ENCODE measurements around the gene CST11. TPM values are rescaled to one million over a fixed set of nuclear protein-coding genes. Genes with fewer than 3 reads are reported as not detected.

CST11 gene
- polyA plus RNA-seq, 2 of the 4 experiments (the other 2 are of a cell fraction): not detected

DNA sequence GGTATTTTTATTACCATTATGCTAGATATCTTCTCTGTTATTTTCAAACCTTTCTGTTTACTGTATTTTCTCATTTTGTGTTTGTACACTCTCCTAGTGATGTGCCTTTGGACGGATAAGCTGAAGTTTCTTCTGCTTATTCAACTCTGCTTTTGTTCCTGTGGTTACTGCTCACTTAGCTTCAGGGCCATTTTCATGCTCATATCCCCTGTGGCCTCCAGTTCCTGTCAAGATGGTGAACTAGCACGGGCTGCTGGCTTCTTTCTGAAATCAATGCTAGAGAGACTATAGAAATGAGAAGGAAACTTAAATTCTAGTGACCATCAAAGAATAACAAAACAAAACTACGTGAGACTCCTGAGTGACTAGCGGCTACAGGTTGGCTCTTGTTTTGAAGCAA is 31.4 kb upstream of the CST11 start:
- Histone ChIP-seq H3K27ac (no peak overlapping the region), H3K4me3 (no peak overlapping the region), H3K4me1 (no peaks in the 10 kb centered on the region), H3K9me3 (no peaks in the 10 kb centered on the region), H3K4me2 (no peak overlapping the region)
- ATAC-seq (no peak), FAIRE-seq (no peak), DNase-seq (ENCODE audit: low read depth in 1 of 2, low spot score in 1 of 2) (no peak)
- ChIA-PET POLR2A (no interaction called here), CTCF (no interaction called here)
- TF ChIP-seq PHF8 (IDR thresholded peaks at IDR 0.05; ENCODE audit: borderline replicate concordance, low read depth): no peak
- TF ChIP-seq KDM5A (IDR thresholded peaks at IDR 0.05): no peak
- TF ChIP-seq, protein P1, sequence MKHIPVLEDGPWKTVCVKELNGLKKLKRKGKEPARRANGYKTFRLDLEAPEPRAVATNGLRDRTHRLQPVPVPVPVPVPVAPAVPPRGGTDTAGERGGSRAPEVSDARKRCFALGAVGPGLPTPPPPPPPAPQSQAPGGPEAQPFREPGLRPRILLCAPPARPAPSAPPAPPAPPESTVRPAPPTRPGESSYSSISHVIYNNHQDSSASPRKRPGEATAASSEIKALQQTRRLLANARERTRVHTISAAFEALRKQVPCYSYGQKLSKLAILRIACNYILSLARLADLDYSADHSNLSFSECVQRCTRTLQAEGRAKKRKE (CRISPR knock-in tag; IDR thresholded peaks at IDR 0.05; ENCODE audit: low read depth): no peak
- TF ChIP-seq CEBPB (IDR thresholded peaks at IDR 0.05): no peak
- no peak for TF ChIP-seq KDM1A (IDR thresholded peaks at IDR 0.05; ENCODE audit: low read depth)
- TF ChIP-seq TFCP2L1 (CRISPR knock-in tag; IDR thresholded peaks at IDR 0.05): no peak
- TF ChIP-seq, protein P2, sequence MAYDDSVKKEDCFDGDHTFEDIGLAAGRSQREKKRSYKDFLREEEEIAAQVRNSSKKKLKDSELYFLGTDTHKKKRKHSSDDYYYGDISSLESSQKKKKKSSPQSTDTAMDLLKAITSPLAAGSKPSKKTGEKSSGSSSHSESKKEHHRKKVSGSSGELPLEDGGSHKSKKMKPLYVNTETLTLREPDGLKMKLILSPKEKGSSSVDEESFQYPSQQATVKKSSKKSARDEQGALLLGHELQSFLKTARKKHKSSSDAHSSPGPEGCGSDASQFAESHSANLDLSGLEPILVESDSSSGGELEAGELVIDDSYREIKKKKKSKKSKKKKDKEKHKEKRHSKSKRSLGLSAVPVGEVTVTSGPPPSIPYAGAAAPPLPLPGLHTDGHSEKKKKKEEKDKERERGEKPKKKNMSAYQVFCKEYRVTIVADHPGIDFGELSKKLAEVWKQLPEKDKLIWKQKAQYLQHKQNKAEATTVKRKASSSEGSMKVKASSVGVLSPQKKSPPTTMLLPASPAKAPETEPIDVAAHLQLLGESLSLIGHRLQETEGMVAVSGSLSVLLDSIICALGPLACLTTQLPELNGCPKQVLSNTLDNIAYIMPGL (CRISPR knock-in tag; IDR thresholded peaks at IDR 0.05; ENCODE audit: borderline replicate concordance): no peak
- no peak for TF ChIP-seq HDAC2 (IDR thresholded peaks at IDR 0.05)
- TF ChIP-seq, protein P3, sequence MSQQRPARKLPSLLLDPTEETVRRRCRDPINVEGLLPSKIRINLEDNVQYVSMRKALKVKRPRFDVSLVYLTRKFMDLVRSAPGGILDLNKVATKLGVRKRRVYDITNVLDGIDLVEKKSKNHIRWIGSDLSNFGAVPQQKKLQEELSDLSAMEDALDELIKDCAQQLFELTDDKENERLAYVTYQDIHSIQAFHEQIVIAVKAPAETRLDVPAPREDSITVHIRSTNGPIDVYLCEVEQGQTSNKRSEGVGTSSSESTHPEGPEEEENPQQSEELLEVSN (IDR thresholded peaks at IDR 0.05; ENCODE audit: borderline replicate concordance, low read depth): no peak
- TF ChIP-seq ESRRA (IDR thresholded peaks at IDR 0.05; ENCODE audit: borderline replicate concordance, low read length): no peak
- TF ChIP-seq, protein P4, sequence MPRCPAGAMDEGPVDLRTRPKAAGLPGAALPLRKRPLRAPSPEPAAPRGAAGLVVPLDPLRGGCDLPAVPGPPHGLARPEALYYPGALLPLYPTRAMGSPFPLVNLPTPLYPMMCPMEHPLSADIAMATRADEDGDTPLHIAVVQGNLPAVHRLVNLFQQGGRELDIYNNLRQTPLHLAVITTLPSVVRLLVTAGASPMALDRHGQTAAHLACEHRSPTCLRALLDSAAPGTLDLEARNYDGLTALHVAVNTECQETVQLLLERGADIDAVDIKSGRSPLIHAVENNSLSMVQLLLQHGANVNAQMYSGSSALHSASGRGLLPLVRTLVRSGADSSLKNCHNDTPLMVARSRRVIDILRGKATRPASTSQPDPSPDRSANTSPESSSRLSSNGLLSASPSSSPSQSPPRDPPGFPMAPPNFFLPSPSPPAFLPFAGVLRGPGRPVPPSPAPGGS (IDR thresholded peaks at IDR 0.05): no peak
- no peak for TF ChIP-seq ZSCAN20 (CRISPR knock-in tag; IDR thresholded peaks at IDR 0.05)
- TF ChIP-seq CBX8 (IDR thresholded peaks at IDR 0.05): no peak
- TF ChIP-seq RAD21 (conservative IDR thresholded peaks at IDR 0.05 in 1 of 2, IDR thresholded peaks at IDR 0.05 in 1 of 2): no peak
- TF ChIP-seq SREBF2 (IDR thresholded peaks at IDR 0.05): no peak
- TF ChIP-seq HEYL (CRISPR knock-in tag; IDR thresholded peaks at IDR 0.05): no peak
- no peak for TF ChIP-seq POLR2A (IDR thresholded peaks at IDR 0.05; ENCODE audit: low read length)
- 27% methylated on average over 4 of the region's 4 CpGs for WGBS (ENCODE audit: missing lambda C conversion rate)

DNA sequence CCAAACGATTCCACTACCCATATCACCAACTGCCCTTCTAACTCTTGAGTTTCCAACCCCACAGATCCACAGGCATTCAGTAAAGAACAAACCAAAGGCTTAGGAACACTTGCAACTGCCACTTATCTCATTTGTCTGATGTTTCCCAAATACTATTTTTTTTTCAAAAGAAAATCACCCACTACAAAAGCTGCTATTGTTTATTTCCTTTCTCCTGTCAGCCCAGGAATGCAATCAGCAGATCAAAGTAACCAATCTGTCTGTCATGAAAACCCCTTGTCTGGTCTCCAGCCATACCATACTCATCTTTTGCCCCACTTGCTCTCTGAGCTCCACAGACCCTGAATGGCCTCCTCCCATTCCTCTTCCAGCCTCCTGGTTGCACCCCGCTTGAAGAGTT is 29.5 kb upstream of the CST11 start:
- no peak for ATAC-seq
- ChIA-PET POLR2A (no interaction called here), CTCF (no interaction called here)
- DNase-seq (ENCODE audit: low read depth in 1 of 2, low spot score in 1 of 2): no peak
- Histone ChIP-seq H3K9me3 (no peaks in the 10 kb centered on the region), H3K27ac (no peak overlapping the region), H3K4me3 (no peak overlapping the region), H3K4me1 (no peaks in the 10 kb centered on the region), H3K4me2 (no peak overlapping the region)
- TF ChIP-seq SMC3 (IDR thresholded peaks at IDR 0.05): no peak
- no peak for TF ChIP-seq ESRRA (IDR thresholded peaks at IDR 0.05; ENCODE audit: borderline replicate concordance, low read length)
- TF ChIP-seq, protein P5, sequence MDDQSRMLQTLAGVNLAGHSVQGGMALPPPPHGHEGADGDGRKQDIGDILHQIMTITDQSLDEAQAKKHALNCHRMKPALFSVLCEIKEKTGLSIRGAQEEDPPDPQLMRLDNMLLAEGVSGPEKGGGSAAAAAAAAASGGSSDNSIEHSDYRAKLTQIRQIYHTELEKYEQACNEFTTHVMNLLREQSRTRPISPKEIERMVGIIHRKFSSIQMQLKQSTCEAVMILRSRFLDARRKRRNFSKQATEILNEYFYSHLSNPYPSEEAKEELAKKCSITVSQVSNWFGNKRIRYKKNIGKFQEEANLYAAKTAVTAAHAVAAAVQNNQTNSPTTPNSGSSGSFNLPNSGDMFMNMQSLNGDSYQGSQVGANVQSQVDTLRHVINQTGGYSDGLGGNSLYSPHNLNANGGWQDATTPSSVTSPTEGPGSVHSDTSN (IDR thresholded peaks at IDR 0.05): no peak
- TF ChIP-seq HOXB13 (CRISPR knock-in tag; IDR thresholded peaks at IDR 0.05; ENCODE audit: low read depth): no peak
- TF ChIP-seq JUNB (IDR thresholded peaks at IDR 0.05): no peak
- no peak for TF ChIP-seq RAD21 (conservative IDR thresholded peaks at IDR 0.05 in 1 of 2, IDR thresholded peaks at IDR 0.05 in 1 of 2)
- no peak for TF ChIP-seq NPAS2 (CRISPR knock-in tag; IDR thresholded peaks at IDR 0.05; ENCODE audit: borderline replicate concordance)
- TF ChIP-seq ZNF302 (CRISPR knock-in tag; IDR thresholded peaks at IDR 0.05): no peak
- TF ChIP-seq RARB (CRISPR knock-in tag; IDR thresholded peaks at IDR 0.05): no peak
- no peak for TF ChIP-seq ZFP36 (IDR thresholded peaks at IDR 0.05; ENCODE audit: borderline replicate concordance, partially characterized antibody)
- TF ChIP-seq, protein P6, sequence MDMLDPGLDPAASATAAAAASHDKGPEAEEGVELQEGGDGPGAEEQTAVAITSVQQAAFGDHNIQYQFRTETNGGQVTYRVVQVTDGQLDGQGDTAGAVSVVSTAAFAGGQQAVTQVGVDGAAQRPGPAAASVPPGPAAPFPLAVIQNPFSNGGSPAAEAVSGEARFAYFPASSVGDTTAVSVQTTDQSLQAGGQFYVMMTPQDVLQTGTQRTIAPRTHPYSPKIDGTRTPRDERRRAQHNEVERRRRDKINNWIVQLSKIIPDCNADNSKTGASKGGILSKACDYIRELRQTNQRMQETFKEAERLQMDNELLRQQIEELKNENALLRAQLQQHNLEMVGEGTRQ (IDR thresholded peaks at IDR 0.05): no peak
- no peak for TF ChIP-seq EHF (CRISPR knock-in tag; IDR thresholded peaks at IDR 0.05)
- WGBS (ENCODE audit: missing lambda C conversion rate): 23% methylated on average over 2 of the region's 2 CpGs
- FAIRE-seq: no peak

Measured in A549 (cell line).